ENCODE results near the gene BMPR1A.

GRCh38 chr10:86815640-86816039, 59.2 kb downstream of the BMPR1A start:
- TF ChIP-seq, protein P1, sequence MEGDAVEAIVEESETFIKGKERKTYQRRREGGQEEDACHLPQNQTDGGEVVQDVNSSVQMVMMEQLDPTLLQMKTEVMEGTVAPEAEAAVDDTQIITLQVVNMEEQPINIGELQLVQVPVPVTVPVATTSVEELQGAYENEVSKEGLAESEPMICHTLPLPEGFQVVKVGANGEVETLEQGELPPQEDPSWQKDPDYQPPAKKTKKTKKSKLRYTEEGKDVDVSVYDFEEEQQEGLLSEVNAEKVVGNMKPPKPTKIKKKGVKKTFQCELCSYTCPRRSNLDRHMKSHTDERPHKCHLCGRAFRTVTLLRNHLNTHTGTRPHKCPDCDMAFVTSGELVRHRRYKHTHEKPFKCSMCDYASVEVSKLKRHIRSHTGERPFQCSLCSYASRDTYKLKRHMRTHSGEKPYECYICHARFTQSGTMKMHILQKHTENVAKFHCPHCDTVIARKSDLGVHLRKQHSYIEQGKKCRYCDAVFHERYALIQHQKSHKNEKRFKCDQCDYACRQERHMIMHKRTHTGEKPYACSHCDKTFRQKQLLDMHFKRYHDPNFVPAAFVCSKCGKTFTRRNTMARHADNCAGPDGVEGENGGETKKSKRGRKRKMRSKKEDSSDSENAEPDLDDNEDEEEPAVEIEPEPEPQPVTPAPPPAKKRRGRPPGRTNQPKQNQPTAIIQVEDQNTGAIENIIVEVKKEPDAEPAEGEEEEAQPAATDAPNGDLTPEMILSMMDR (IDR thresholded peaks at IDR 0.05), result no peak
- TF ChIP-seq POLR2A (IDR thresholded peaks at IDR 0.05) (no peak), POLR2AphosphoS5 (IDR thresholded peaks at IDR 0.05) (no peak), EP300 (IDR thresholded peaks at IDR 0.05) (no peak)
